PC-9 (cell line): ENCODE data around the gene CD63. TPM values are rescaled to one million over a fixed set of nuclear protein-coding genes. Genes with fewer than 3 reads are reported as not detected.
"Not testable (repeated sequence)": the region's sequence is repeated elsewhere in the genome, so short reads cannot be mapped to it uniquely, and the experiment has no call there.

Experiments
- BruUV-seq: library from RNA; stranded (reverse); fragments of 400-500 nt; replicated peaks from 2 replicates; lab custom pipeline; 2021; lab: Mats Ljungman, UMichigan
- CTCF ChIA-PET: fragments of 300-600 bp; sonication (Branson Sonifier 250); formaldehyde crosslinking; loops from one replicate; lab custom pipeline; 2022; ENCODE audit warnings: antibody characterized with exemption; lab: Charles Lee
- POLR2A ChIA-PET: fragments of 300-600 bp; sonication (Branson Sonifier 250); formaldehyde crosslinking; loops from one replicate; lab custom pipeline; 2022; ENCODE audit warnings: antibody characterized with exemption; ENCODE audit not compliant: unreplicated experiment; lab: Charles Lee
- DNase-seq, 2 experiments: peaks; one replicate each; pipeline versions ENCODE4 v3.0.0 to v3.0.0-alpha.2; 2015 to 2022; ENCODE audit warnings: mixed read lengths in 1 of 2
- H2AFZ ChIP-seq: fragments of 200-600 bp; sonication (generic); 2 replicates; pipeline ENCODE4 v1.8.1; 2017; ENCODE audit warnings: antibody characterized with exemption
- H3F3A ChIP-seq: fragments of 200-600 bp; sonication (generic); 2 replicates; pipeline ENCODE4 v1.8.1; 2017; ENCODE audit warnings: antibody characterized with exemption, mild to moderate bottlenecking, low read depth; ENCODE audit not compliant: insufficient read depth
- H3K27ac ChIP-seq: fragments of 200-600 bp; sonication (generic); 2 replicates; pipeline ENCODE4 v1.6.1; 2016; ENCODE audit warnings: mixed run types
- H3K27me3 ChIP-seq: fragments of 200-600 bp; sonication (generic); 2 replicates; pipeline ENCODE4 v1.6.1; 2016; ENCODE audit warnings: low read depth, mixed run types; ENCODE audit not compliant: insufficient read depth
- H3K36me3 ChIP-seq: fragments of 200-600 bp; sonication (generic); 2 replicates; pipeline ENCODE4 v1.6.1; 2016; ENCODE audit warnings: low read depth, mixed run types
- H3K4me1 ChIP-seq: fragments of 200-600 bp; sonication (generic); replicated peaks from 2 replicates; pipeline ENCODE4 v1.6.1; 2016; ENCODE audit warnings: mixed run types; ENCODE audit not compliant: insufficient read depth
- H3K4me2 ChIP-seq: fragments of 200-600 bp; sonication (generic); 2 replicates; pipeline ENCODE4 v1.6.1; 2017; ENCODE audit warnings: mixed run types
- H3K4me3 ChIP-seq: fragments of 200-600 bp; sonication (generic); 2 replicates; pipeline ENCODE4 v1.6.1; 2016; ENCODE audit warnings: mixed run types
- H3K79me2 ChIP-seq: fragments of 200-600 bp; sonication (generic); 2 replicates; pipeline ENCODE4 v1.6.1; 2017; ENCODE audit warnings: low read depth, mixed run types
- H3K9me2 ChIP-seq: fragments of 200-600 bp; sonication (generic); 2 replicates; pipeline ENCODE4 v1.8.1; 2017; ENCODE audit warnings: mild to moderate bottlenecking; ENCODE audit not compliant: insufficient read depth
- H3K9me3 ChIP-seq: fragments of 200-600 bp; sonication (generic); 2 replicates; pipeline ENCODE4 v1.8.1; 2016; ENCODE audit warnings: low read depth; ENCODE audit not compliant: insufficient read depth
- H4K20me1 ChIP-seq: fragments of 200-600 bp; sonication (generic); 2 replicates; pipeline ENCODE4 v1.8.1; 2017; ENCODE audit not compliant: insufficient read depth
- CTCF ChIP-seq: fragments of 200-600 bp; sonication (generic); conservative IDR thresholded peaks from 2 replicates; pipeline ENCODE4 v1.6.1; 2017; ENCODE audit warnings: mixed run types, antibody characterized with exemption, mild to moderate bottlenecking, moderate library complexity
- EZH2 ChIP-seq: fragments of 200-600 bp; sonication (generic); IDR thresholded peaks from 2 replicates; pipeline ENCODE4 v1.8.0; 2017; ENCODE audit warnings: antibody characterized with exemption, low read depth
- intact Hi-C: fragments of 100-400 bp; cut with micrococcal nuclease; formaldehyde crosslinking; loops from one replicate; pipeline ENCODE4 v1.10.0; 2022; ENCODE audit not compliant: unreplicated experiment
- total RNA-seq: library from RNA; stranded (reverse); gene quantifications from 2 replicates; pipeline ENCODE4 v1.2.3, GENCODE V29; 2021

CD63 gene
- total RNA-seq, 1 experiment from 2014 or later: 434 TPM

- Histone ChIP-seq H3K27ac (no peak overlapping the region), H3K36me3 (peaks cover 17% of the 10 kb centered on the region), H3K4me3 (no peak overlapping the region), H3K4me2 (no peak overlapping the region), H3K27me3 (no peaks in the 10 kb centered on the region), H3K79me2 (no peaks in the 10 kb centered on the region), H3F3A (no peaks in the 10 kb centered on the region), H3K4me1 (no peaks in the 10 kb centered on the region), H3K9me3 (no peaks in the 10 kb centered on the region), H2AFZ (no peak overlapping the region), H4K20me1 (no peaks in the 10 kb centered on the region), H3K9me2 (no peaks in the 10 kb centered on the region)
- TF ChIP-seq CTCF (no peak), EZH2 (no peak)
- ChIA-PET CTCF (no interaction called here), POLR2A (no interaction called here)
- DNase-seq: no peak
- BruUV-seq: no TSS peak
- intact Hi-C loops: no loop called here
Observed at GRCh38 chr12:55762646-55763045, 33.8 kb upstream of the CD63 start.

- no peak overlapping the region for H3K4me2 ChIP-seq
- no peak overlapping the region for H3K4me3 ChIP-seq
- no peaks in the 10 kb centered on the region for H3K9me2 ChIP-seq
- no peak for DNase-seq
- no peaks in the 10 kb centered on the region for H3K27me3 ChIP-seq
- H3K27ac ChIP-seq: no peak overlapping the region
- no peak for TF ChIP-seq EZH2
- TF ChIP-seq CTCF: no peak
- no peaks in the 10 kb centered on the region for H3K79me2 ChIP-seq
- POLR2A ChIA-PET: no interaction called here
- CTCF ChIA-PET: no interaction called here
- H2AFZ ChIP-seq: no peak overlapping the region
- H4K20me1 ChIP-seq: no peaks in the 10 kb centered on the region
- no TSS peak for BruUV-seq
- intact Hi-C loops: no loop called here
- no peaks in the 10 kb centered on the region for H3K4me1 ChIP-seq
- no peaks in the 10 kb centered on the region; the same call in 1 of the 2 replicates for H3F3A ChIP-seq
- peaks cover 22% of the 10 kb centered on the region for H3K36me3 ChIP-seq
- H3K9me3 ChIP-seq: no peaks in the 10 kb centered on the region
Observed at GRCh38 chr12:55760663-55761062, 31.9 kb upstream of the CD63 start.

- H3K9me2 ChIP-seq, H3K9me3 ChIP-seq, H3F3A ChIP-seq, DNase-seq, H3K4me2 ChIP-seq, H2AFZ ChIP-seq, H3K4me1 ChIP-seq, CTCF ChIA-PET, H3K27ac ChIP-seq, H3K4me3 ChIP-seq, H3K27me3 ChIP-seq, H3K79me2 ChIP-seq, H4K20me1 ChIP-seq, BruUV-seq: not testable (repeated sequence)
- intact Hi-C loops: loop anchor here (5.0 kb wide), 1 partner anchor 44 kb away; no protein-coding TSS in a partner anchor
- H3K36me3 ChIP-seq: peaks cover 22% of the 10 kb centered on the region
- POLR2A ChIA-PET: interaction anchor here (1.2 kb wide), 1 partner anchor 11 kb away, joined by 7 read pairs; no protein-coding TSS in a partner anchor
Observed at GRCh38 chr12:55758575-55758974, 29.8 kb upstream of the CD63 start.

DNA sequence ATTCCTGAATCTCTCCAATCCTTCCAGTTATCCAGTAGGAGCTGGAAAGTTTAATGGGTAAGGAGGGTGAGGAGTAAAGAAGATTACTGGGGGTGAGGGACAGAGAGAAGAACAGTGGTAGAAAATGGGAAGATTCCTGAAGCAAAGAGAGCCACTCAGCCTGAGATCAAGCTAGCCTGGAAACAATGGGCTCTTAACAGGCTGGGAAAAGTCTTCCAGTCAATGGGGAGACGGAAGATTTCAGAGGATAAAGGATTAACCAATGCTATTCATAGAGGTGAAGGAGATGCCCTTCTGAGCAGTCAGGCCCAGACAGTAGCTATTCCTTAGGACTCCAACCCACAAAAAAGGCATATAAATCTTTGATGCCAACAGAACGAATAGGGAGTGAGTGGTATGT, 28.9 kb upstream of the CD63 start:
- Histone ChIP-seq H3K79me2 (no peaks in the 10 kb centered on the region), H3K27me3 (no peaks in the 10 kb centered on the region), H3K4me2 (no peak overlapping the region), H3K9me2 (no peaks in the 10 kb centered on the region), H3K4me3 (no peak overlapping the region), H3F3A (peaks cover 5% of the 10 kb centered on the region; the same call in 1 of the 2 replicates), H3K36me3 (peaks cover 23% of the 10 kb centered on the region), H2AFZ (no peak overlapping the region), H3K4me1 (no peaks in the 10 kb centered on the region), H3K27ac (no peak overlapping the region), H3K9me3 (no peaks in the 10 kb centered on the region), H4K20me1 (no peaks in the 10 kb centered on the region)
- ChIA-PET POLR2A (no interaction called here), CTCF (no interaction called here)
- no peak for DNase-seq
- no TSS peak for BruUV-seq
- TF ChIP-seq EZH2 (no peak), CTCF (no peak)
- intact Hi-C loops: loop anchor here (5.0 kb wide), 1 partner anchor 45 kb away; no protein-coding TSS in a partner anchor
